WTC11 (cell line): Measurements from ENCODE around the gene PAF1. TPM values are rescaled to one million over a fixed set of nuclear protein-coding genes. Genes with fewer than 3 reads are reported as not detected.
A peak's percentile ranks its signal among the peaks of the same experiment; 100 is the strongest.

Experiments used
- ATAC-seq: fragments of 200-7000 bp; cut with Tn5 transposase; 2 replicates; pipeline ENCODE4 v1.10.0; 2021; ENCODE audit warnings: mild to moderate bottlenecking, moderate library complexity
- CTCF ChIA-PET: fragments of 300-600 bp; sonication (Branson Sonifier 250); formaldehyde crosslinking; loops from one replicate; lab custom pipeline; 2021; ENCODE audit warnings: antibody characterized with exemption; lab: Charles Lee
- POLR2A ChIA-PET: fragments of 350-600 bp; sonication (Branson Sonifier 250); formaldehyde crosslinking; loops from one replicate; lab custom pipeline; 2021; ENCODE audit warnings: antibody characterized with exemption; lab: Charles Lee
- DNase-seq: peaks from one replicate; pipeline ENCODE4 v3.0.0; 2021; ENCODE audit warnings: low spot score
- H3K27ac Mint-ChIP-seq: 2 replicates; pipeline ENCODE4 v1.8.0; 2021; ENCODE audit warnings: mixed read lengths
- H3K27me3 Mint-ChIP-seq: 2 replicates; pipeline ENCODE4 v1.8.0; 2021; ENCODE audit warnings: low read depth, mild to moderate bottlenecking, moderate library complexity, mixed read lengths
- H3K36me3 Mint-ChIP-seq: 2 replicates; pipeline ENCODE4 v1.8.0; 2021; ENCODE audit warnings: mixed read lengths
- H3K4me1 Mint-ChIP-seq: 2 replicates; pipeline ENCODE4 v1.8.0; 2022; ENCODE audit warnings: mixed read lengths
- H3K4me3 Mint-ChIP-seq: 2 replicates; pipeline ENCODE4 v1.8.0; 2021; ENCODE audit warnings: mild to moderate bottlenecking, moderate library complexity, mixed read lengths
- H3K9me3 Mint-ChIP-seq: 2 replicates; pipeline ENCODE4 v1.8.0; 2021; ENCODE audit warnings: mixed read lengths
- AFF4 ChIP-seq: sonication (generic); formaldehyde crosslinking; IDR thresholded peaks from 2 replicates; pipeline ENCODE4 v1.8.1; 2023; ENCODE audit warnings: mild to moderate bottlenecking, missing genetic modification reagents, borderline replicate concordance
- ATF1 ChIP-seq: sonication (generic); formaldehyde crosslinking; IDR thresholded peaks from 2 replicates; pipeline ENCODE4 v1.8.1; 2023; ENCODE audit warnings: mild to moderate bottlenecking, moderate library complexity, missing genetic modification reagents
- ATF2 ChIP-seq: sonication (generic); formaldehyde crosslinking; IDR thresholded peaks from 2 replicates; pipeline ENCODE4 v1.8.1; 2022; ENCODE audit warnings: low read depth, missing genetic modification reagents, borderline replicate concordance
- CREM ChIP-seq: sonication (generic); formaldehyde crosslinking; IDR thresholded peaks from 2 replicates; pipeline ENCODE4 v1.8.1; 2022; ENCODE audit warnings: mild to moderate bottlenecking, missing genetic modification reagents, moderate library complexity
- FOXP1 ChIP-seq: sonication (generic); formaldehyde crosslinking; IDR thresholded peaks from 2 replicates; pipeline ENCODE4 v1.8.0; 2022; ENCODE audit warnings: missing genetic modification reagents, mild to moderate bottlenecking, moderate library complexity, borderline replicate concordance
- GABPB1 ChIP-seq: sonication (generic); formaldehyde crosslinking; IDR thresholded peaks from 2 replicates; pipeline ENCODE4 v1.8.1; 2023; ENCODE audit warnings: mild to moderate bottlenecking, missing genetic modification reagents
- KAT7 ChIP-seq: sonication (generic); formaldehyde crosslinking; IDR thresholded peaks from 2 replicates; pipeline ENCODE4 v1.8.1; 2023; ENCODE audit warnings: missing genetic modification reagents, mild to moderate bottlenecking, borderline replicate concordance
- MXD4 ChIP-seq: fragments of 250-450 bp; sonication (Bioruptor Pico); IDR thresholded peaks from 2 replicates; pipeline ENCODE4 v1.8.0; 2021; ENCODE audit warnings: mild to moderate bottlenecking, moderate library complexity, borderline replicate concordance
- MYBL2 ChIP-seq: sonication (generic); formaldehyde crosslinking; IDR thresholded peaks from 2 replicates; pipeline ENCODE4 v1.8.1; 2023; ENCODE audit warnings: mild to moderate bottlenecking, moderate library complexity, missing genetic modification reagents
- NFATC4 ChIP-seq: fragments of 250-450 bp; sonication (Bioruptor Pico); IDR thresholded peaks from 2 replicates; pipeline ENCODE4 v1.9.0; 2021; ENCODE audit warnings: mild to moderate bottlenecking
- RORB ChIP-seq: fragments of 250-450 bp; sonication (Bioruptor Pico); IDR thresholded peaks from 2 replicates; pipeline ENCODE4 v1.9.0; 2021; ENCODE audit warnings: mild to moderate bottlenecking
- SMAD3 ChIP-seq: sonication (generic); formaldehyde crosslinking; IDR thresholded peaks from 2 replicates; pipeline ENCODE4 v1.8.0; 2022; ENCODE audit warnings: missing genetic modification reagents, mild to moderate bottlenecking, borderline replicate concordance
- SP1 ChIP-seq: sonication (generic); formaldehyde crosslinking; conservative IDR thresholded peaks from 2 replicates; pipeline ENCODE4 v1.8.1; 2022; ENCODE audit warnings: missing genetic modification reagents
- TCF7 ChIP-seq: sonication (generic); formaldehyde crosslinking; IDR thresholded peaks from 2 replicates; pipeline ENCODE4 v1.8.0; 2022; ENCODE audit warnings: mild to moderate bottlenecking, low read depth, missing genetic modification reagents, moderate library complexity
- ZBTB21 ChIP-seq: sonication (generic); formaldehyde crosslinking; IDR thresholded peaks from 2 replicates; pipeline ENCODE4 v1.8.1; 2023; ENCODE audit warnings: mild to moderate bottlenecking, missing genetic modification reagents, borderline replicate concordance
- ZNF121 ChIP-seq: sonication (generic); formaldehyde crosslinking; IDR thresholded peaks from 2 replicates; pipeline ENCODE4 v1.8.0; 2023; ENCODE audit warnings: missing genetic modification reagents
- ZNF425 ChIP-seq: fragments of 250-450 bp; sonication (Bioruptor Pico); conservative IDR thresholded peaks from 2 replicates; pipeline ENCODE4 v1.9.0; 2021; ENCODE audit warnings: mild to moderate bottlenecking
- ZNF671 ChIP-seq: fragments of 250-450 bp; sonication (Bioruptor Pico); IDR thresholded peaks from 2 replicates; pipeline ENCODE4 v1.8.0; 2021; ENCODE audit warnings: mild to moderate bottlenecking
- total RNA-seq: library from RNA; stranded (reverse); gene quantifications from 3 replicates; pipeline ENCODE4 v1.2.3, GENCODE V29; 2021
- TF ChIP-seq, protein P1 (sequence below): sonication (generic); formaldehyde crosslinking; IDR thresholded peaks from 2 replicates; pipeline ENCODE4 v1.8.0; 2022; ENCODE audit warnings: mild to moderate bottlenecking, missing genetic modification reagents
- TF ChIP-seq, protein P2 (sequence below): fragments of 250-450 bp; sonication (Bioruptor Pico); IDR thresholded peaks from 2 replicates; pipeline ENCODE4 v2.1.2; 2022; ENCODE audit warnings: mild to moderate bottlenecking, moderate library complexity
- TF ChIP-seq, protein P3 (sequence below): sonication (generic); formaldehyde crosslinking; conservative IDR thresholded peaks from 2 replicates; pipeline ENCODE4 v1.8.1; 2023; ENCODE audit warnings: mild to moderate bottlenecking, low read depth, missing genetic modification reagents, moderate library complexity
- TF ChIP-seq, protein P4 (sequence below): fragments of 250-450 bp; sonication (Bioruptor Pico); IDR thresholded peaks from 2 replicates; pipeline ENCODE4 v1.8.0; 2021; ENCODE audit warnings: mild to moderate bottlenecking

Gene PAF1
- total RNA-seq, 1 experiment from 2014 or later: 27.8 TPM

- Mint-ChIP-seq H3K9me3 (no peaks in the 10 kb centered on the region), H3K27me3 (no peaks in the 10 kb centered on the region), H3K4me3 (peak within 1 kb of the TSS; percentile 99), H3K36me3 (peaks cover 9% of the 10 kb centered on the region), H3K27ac (peak within 1 kb of the TSS; percentile 84), H3K4me1 (peaks cover 47% of the 10 kb centered on the region)
- POLR2A ChIA-PET: interaction anchor here (0.5 to 2.3 kb wide), 6 partner anchors 9 to 80 kb away, joined by 5 to 11 read pairs (median 7); partner anchors contain the start of genes MED29, PAF1 and RPS16
- CTCF ChIA-PET: interaction anchor here (0.6 to 2.3 kb wide), 11 partner anchors 11 to 120 kb away, joined by 3 to 43 read pairs (median 4); partner anchors contain the start of genes EID2B, MED29, PAF1 and RPS16
- DNase-seq (peak; percentile 98), ATAC-seq (peak; percentile 64)
- TF ChIP-seq ZNF121 (no peak), ATF2 (CRISPR knock-in tag) (no peak), ZNF425 (CRISPR knock-in tag) (no peak), CREM (CRISPR knock-in tag) (0 out of 2 replicates have a peak, but pooled peaks have one; percentile 64), ZNF671 (CRISPR knock-in tag) (no peak), MXD4 (no peak), RORB (CRISPR knock-in tag) (no peak), KAT7 (CRISPR knock-in tag) (no peak), AFF4 (CRISPR knock-in tag) (no peak), SP1 (CRISPR knock-in tag) (peak; percentile 78), ZBTB21 (CRISPR knock-in tag) (no peak), ATF1 (CRISPR knock-in tag) (no peak), SMAD3 (CRISPR knock-in tag) (no peak), MYBL2 (0 out of 2 replicates have a peak, but pooled peaks have one; percentile 42), TCF7 (CRISPR knock-in tag) (no peak), NFATC4 (no peak), GABPB1 (CRISPR knock-in tag) (no peak), FOXP1 (peak; percentile 26; the same call in 1 of the 2 replicates)
- TF ChIP-seq, protein P1, sequence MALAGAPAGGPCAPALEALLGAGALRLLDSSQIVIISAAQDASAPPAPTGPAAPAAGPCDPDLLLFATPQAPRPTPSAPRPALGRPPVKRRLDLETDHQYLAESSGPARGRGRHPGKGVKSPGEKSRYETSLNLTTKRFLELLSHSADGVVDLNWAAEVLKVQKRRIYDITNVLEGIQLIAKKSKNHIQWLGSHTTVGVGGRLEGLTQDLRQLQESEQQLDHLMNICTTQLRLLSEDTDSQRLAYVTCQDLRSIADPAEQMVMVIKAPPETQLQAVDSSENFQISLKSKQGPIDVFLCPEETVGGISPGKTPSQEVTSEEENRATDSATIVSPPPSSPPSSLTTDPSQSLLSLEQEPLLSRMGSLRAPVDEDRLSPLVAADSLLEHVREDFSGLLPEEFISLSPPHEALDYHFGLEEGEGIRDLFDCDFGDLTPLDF (CRISPR knock-in tag): 0 out of 2 replicates have a peak, but pooled peaks have one; percentile 67
- TF ChIP-seq, protein P2, sequence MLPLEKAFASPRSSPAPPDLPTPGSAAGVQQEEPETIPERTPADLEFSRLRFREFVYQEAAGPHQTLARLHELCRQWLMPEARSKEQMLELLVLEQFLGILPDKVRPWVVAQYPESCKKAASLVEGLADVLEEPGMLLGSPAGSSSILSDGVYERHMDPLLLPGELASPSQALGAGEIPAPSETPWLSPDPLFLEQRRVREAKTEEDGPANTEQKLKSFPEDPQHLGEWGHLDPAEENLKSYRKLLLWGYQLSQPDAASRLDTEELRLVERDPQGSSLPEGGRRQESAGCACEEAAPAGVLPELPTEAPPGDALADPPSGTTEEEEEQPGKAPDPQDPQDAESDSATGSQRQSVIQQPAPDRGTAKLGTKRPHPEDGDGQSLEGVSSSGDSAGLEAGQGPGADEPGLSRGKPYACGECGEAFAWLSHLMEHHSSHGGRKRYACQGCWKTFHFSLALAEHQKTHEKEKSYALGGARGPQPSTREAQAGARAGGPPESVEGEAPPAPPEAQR: no peak
- TF ChIP-seq, protein P3, sequence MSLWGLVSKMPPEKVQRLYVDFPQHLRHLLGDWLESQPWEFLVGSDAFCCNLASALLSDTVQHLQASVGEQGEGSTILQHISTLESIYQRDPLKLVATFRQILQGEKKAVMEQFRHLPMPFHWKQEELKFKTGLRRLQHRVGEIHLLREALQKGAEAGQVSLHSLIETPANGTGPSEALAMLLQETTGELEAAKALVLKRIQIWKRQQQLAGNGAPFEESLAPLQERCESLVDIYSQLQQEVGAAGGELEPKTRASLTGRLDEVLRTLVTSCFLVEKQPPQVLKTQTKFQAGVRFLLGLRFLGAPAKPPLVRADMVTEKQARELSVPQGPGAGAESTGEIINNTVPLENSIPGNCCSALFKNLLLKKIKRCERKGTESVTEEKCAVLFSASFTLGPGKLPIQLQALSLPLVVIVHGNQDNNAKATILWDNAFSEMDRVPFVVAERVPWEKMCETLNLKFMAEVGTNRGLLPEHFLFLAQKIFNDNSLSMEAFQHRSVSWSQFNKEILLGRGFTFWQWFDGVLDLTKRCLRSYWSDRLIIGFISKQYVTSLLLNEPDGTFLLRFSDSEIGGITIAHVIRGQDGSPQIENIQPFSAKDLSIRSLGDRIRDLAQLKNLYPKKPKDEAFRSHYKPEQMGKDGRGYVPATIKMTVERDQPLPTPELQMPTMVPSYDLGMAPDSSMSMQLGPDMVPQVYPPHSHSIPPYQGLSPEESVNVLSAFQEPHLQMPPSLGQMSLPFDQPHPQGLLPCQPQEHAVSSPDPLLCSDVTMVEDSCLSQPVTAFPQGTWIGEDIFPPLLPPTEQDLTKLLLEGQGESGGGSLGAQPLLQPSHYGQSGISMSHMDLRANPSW (CRISPR knock-in tag): no peak
- TF ChIP-seq, protein P4, sequence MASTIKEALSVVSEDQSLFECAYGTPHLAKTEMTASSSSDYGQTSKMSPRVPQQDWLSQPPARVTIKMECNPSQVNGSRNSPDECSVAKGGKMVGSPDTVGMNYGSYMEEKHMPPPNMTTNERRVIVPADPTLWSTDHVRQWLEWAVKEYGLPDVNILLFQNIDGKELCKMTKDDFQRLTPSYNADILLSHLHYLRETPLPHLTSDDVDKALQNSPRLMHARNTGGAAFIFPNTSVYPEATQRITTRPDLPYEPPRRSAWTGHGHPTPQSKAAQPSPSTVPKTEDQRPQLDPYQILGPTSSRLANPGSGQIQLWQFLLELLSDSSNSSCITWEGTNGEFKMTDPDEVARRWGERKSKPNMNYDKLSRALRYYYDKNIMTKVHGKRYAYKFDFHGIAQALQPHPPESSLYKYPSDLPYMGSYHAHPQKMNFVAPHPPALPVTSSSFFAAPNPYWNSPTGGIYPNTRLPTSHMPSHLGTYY: 0 out of 2 replicates have a peak, but pooled peaks have one; percentile 73
Observed at GRCh38 chr19:39412100-39412866, 21.4 kb upstream of the PAF1 start, which contains the start of gene PLEKHG2. Gene PLEKHG2, plus strand, starts transcription at chr19:39412669. Its CDS starts 1,418 bp downstream, at chr19:39414087.
